Prostate gland (tissue), 2 donors: ENCODE data around the gene CTIF. TPM values are rescaled to one million over a fixed set of nuclear protein-coding genes. Genes with fewer than 3 reads are reported as not detected.

Experiments used
- DNase-seq: peaks from one replicate; pipeline ENCODE4 v3.0.0-alpha.2; 2019; ENCODE audit warnings: low spot score
- H3K27ac ChIP-seq, 2 donors: fragments of 200-600 bp; sonication (generic); 2 replicates each; pipeline ENCODE4 v1.5.1; 2017 to 2019
- H3K27me3 ChIP-seq: fragments of 200-600 bp; sonication (generic); replicated peaks from 2 replicates; pipeline ENCODE4 v1.5.1; 2019; ENCODE audit not compliant: insufficient read depth
- H3K36me3 ChIP-seq, 2 donors: fragments of 200-600 bp; sonication (generic); 1 replicate in 1 of 2; 2 replicates in 1 of 2; pipeline versions ENCODE4 v1.5.1 to v1.8.1; 2017 to 2019
- H3K4me1 ChIP-seq: fragments of 200-600 bp; sonication (generic); replicated peaks from 2 replicates; pipeline ENCODE4 v1.5.1; 2019
- H3K4me3 ChIP-seq, 2 donors: fragments of 200-600 bp; sonication (generic); 2 replicates each; pipeline ENCODE4 v1.5.1; 2017 to 2019
- H3K9me3 ChIP-seq: fragments of 200-600 bp; sonication (generic); 2 replicates; pipeline ENCODE4 v1.5.1; 2017
- POLR2A ChIP-seq: fragments of 450-650 bp; IDR thresholded peaks from one replicate; pipeline ENCODE4 v1.6.1; 2016; ENCODE audit warnings: antibody characterized with exemption, mild to moderate bottlenecking
- POLR2AphosphoS5 ChIP-seq: sonication (generic); formaldehyde crosslinking; IDR thresholded peaks from one replicate; pipeline ENCODE4 v1.6.1; 2017; ENCODE audit warnings: antibody characterized with exemption
- WGBS: methylation state at CpG from one replicate; pipeline ENCODE4 v1.1.5; 2018; 5-methylcytosine and 5-hydroxymethylcytosine counted together
- intact Hi-C: fragments of 100-400 bp; cut with DNase I; formaldehyde crosslinking; loops from one replicate; pipeline ENCODE4 v1.14.2; 2022
- total RNA-seq, 2 donors: library from RNA; depleted of rRNA; stranded (reverse); fragments of >200 nt; gene quantifications; one replicate each; pipeline ENCODE4 v1.1.0, GENCODE V29; 2016
- TF ChIP-seq, protein P1 (sequence below), 4 experiments: fragments of 200-600 bp in 2 of 4; fragments of 450-650 bp in 2 of 4; sonication (generic) in 2 of 4; IDR thresholded peaks; 1 replicate in 3 of 4; 2 replicates in 1 of 4; pipeline ENCODE4 v1.5.1; 2016 to 2019; ENCODE audit warnings: antibody characterized with exemption in 4 of 4, mild to moderate bottlenecking in 2 of 4, moderate library complexity in 2 of 4

Gene CTIF
- total RNA-seq, 2 donors from 2014 or later: 8.1 to 57.9 TPM

DNA sequence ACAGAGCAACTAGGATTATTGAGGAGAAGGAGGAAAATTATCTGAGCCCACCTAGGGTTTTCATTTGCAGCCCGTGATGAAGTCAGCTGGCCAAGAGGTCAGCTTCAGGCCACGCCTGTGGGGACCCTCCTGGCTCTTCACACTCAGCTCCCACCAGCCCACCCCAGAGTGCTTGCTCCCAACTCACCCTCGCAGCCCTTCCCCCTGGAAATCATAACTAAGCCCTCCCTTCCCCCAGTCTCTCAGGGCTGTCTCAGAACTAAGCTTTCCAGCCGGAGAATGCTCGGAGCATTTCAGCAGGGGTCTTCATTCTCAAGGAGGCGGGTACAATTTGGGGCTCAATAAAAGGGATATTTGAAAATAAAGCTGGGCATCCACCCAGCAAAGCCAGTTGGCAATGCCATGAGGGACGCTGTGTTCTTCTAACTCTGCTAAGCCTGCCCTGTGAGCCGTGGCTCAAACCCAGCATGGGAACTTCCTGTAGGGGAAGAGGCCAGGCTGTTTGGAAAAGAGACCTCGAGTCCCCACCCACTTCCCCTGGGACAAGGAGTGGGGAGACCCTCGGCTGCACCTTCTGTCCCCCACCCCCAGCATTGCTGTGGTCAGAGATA is 194.9 kb downstream of the CTIF start:
- H3K9me3 ChIP-seq: no peaks in the 10 kb centered on the region
- H3K27ac ChIP-seq: no peak overlapping the region
- TF ChIP-seq POLR2AphosphoS5 (peak; percentile 56), POLR2A (no peak)
- no peaks in the 10 kb centered on the region for H3K27me3 ChIP-seq
- intact Hi-C loops: no loop called here
- peak; percentile 25 for DNase-seq
- WGBS: 31% methylated on average over 10 of the region's 10 CpGs
- H3K4me1 ChIP-seq: no peaks in the 10 kb centered on the region
- no peak overlapping the region for H3K4me3 ChIP-seq
- H3K36me3 ChIP-seq: no peaks in the 10 kb centered on the region

DNA sequence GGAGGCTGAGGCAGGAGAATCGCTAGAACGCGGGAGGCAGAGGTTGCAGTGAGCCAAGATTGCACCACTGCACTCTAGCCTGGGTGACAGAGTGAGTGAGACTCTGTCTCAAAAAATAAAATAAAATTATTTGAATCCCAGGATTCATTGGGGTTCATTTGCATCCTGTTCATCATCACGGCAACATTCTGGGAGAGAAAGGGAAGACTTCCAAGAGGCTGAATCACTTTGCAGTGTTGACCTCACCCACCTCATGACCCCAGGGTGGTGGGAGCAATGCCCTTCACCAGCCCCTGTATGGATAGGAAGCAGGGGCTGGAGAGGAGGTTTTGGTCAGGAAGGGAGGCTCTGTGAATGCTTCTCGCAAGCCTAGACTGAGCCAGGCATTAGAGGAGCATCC is 195.6 kb downstream of the CTIF start:
- Histone ChIP-seq H3K27me3 (no peaks in the 10 kb centered on the region), H3K9me3 (no peaks in the 10 kb centered on the region), H3K4me3 (no peak overlapping the region), H3K4me1 (no peaks in the 10 kb centered on the region), H3K36me3 (no peaks in the 10 kb centered on the region), H3K27ac (no peak overlapping the region)
- 96% methylated on average over 5 of the region's 5 CpGs for WGBS
- intact Hi-C loops: no loop called here
- DNase-seq: no peak
- no peak for TF ChIP-seq POLR2A
- no peak for TF ChIP-seq POLR2AphosphoS5
- TF ChIP-seq, protein P1, sequence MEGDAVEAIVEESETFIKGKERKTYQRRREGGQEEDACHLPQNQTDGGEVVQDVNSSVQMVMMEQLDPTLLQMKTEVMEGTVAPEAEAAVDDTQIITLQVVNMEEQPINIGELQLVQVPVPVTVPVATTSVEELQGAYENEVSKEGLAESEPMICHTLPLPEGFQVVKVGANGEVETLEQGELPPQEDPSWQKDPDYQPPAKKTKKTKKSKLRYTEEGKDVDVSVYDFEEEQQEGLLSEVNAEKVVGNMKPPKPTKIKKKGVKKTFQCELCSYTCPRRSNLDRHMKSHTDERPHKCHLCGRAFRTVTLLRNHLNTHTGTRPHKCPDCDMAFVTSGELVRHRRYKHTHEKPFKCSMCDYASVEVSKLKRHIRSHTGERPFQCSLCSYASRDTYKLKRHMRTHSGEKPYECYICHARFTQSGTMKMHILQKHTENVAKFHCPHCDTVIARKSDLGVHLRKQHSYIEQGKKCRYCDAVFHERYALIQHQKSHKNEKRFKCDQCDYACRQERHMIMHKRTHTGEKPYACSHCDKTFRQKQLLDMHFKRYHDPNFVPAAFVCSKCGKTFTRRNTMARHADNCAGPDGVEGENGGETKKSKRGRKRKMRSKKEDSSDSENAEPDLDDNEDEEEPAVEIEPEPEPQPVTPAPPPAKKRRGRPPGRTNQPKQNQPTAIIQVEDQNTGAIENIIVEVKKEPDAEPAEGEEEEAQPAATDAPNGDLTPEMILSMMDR (IDR thresholded peaks at IDR 0.05): no peak

DNA sequence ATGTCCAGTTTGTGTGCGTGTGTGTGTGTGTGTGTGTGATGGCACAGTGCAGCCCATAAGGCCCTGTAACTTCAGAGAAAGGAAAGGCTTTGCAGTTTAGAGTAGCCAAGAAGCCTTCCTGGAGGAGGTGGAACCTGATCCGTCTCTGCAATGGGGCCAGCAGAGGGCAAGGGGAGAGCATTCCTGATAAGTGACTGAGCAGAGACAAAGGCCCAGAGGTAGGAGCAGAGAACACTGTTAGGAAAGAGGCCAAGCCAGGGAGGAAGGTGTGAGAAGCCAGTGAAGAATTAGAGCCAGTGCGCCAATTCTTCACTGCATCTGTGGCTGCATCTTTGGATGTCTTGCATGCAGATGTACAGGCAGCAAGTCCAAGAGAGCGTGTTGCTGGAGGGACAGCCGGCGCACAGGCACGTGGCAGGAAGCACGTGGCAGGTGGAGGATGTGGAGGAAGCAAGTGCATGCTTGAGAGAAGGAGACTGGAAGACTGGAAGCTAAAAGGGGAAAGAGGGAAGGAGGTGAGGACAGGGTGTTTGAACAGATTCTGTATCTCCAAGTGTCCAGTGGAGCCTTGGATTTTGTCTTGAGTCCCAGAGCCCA is 196.3 kb downstream of the CTIF start:
- no peak overlapping the region for H3K27ac ChIP-seq
- no peaks in the 10 kb centered on the region for H3K36me3 ChIP-seq
- no peak for DNase-seq
- TF ChIP-seq POLR2AphosphoS5 (no peak), POLR2A (no peak)
- TF ChIP-seq, protein P1 (IDR thresholded peaks at IDR 0.05): no peak
- intact Hi-C loops: no loop called here
- H3K4me1 ChIP-seq: no peaks in the 10 kb centered on the region
- no peaks in the 10 kb centered on the region for H3K9me3 ChIP-seq
- no peak overlapping the region for H3K4me3 ChIP-seq
- 84% methylated on average over 8 of the region's 8 CpGs for WGBS
- no peaks in the 10 kb centered on the region for H3K27me3 ChIP-seq

DNA sequence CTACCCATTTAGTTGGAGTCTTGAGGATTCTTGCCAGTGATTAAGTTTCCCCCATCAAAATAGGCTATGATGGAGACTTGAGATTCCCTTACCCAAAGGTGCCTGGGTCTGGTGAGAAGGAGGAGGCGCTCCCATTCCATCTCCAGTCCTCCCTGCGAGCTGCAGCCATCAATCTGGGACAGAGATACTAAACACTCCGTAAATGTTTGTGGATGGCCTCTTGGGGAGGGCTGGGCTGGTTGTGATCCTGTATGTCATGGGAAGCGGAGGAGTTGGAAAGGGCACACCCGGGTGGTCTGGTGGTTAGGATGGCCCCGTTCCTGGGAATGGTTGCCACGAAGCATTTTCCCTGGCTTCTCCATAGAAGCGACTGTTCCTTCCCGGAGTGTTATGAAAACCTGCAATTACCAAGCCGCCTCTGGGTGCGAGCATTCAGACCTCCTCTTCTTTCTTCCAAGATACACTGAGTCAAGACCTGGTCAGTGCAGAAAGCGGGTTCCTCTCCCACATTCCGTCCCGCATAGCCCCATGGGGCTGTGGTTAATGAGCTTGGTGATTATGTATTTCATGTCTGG is 196.9 kb downstream of the CTIF start:
- H3K36me3 ChIP-seq: no peaks in the 10 kb centered on the region
- no peak for DNase-seq
- H3K9me3 ChIP-seq: no peaks in the 10 kb centered on the region
- no peaks in the 10 kb centered on the region for H3K4me1 ChIP-seq
- 89% methylated on average over 14 of the region's 14 CpGs for WGBS
- intact Hi-C loops: no loop called here
- no peaks in the 10 kb centered on the region for H3K27me3 ChIP-seq
- H3K27ac ChIP-seq: no peak overlapping the region
- TF ChIP-seq POLR2AphosphoS5: no peak
- no peak for TF ChIP-seq POLR2A
- TF ChIP-seq, protein P1 (IDR thresholded peaks at IDR 0.05): no peak
- H3K4me3 ChIP-seq: no peak overlapping the region

DNA sequence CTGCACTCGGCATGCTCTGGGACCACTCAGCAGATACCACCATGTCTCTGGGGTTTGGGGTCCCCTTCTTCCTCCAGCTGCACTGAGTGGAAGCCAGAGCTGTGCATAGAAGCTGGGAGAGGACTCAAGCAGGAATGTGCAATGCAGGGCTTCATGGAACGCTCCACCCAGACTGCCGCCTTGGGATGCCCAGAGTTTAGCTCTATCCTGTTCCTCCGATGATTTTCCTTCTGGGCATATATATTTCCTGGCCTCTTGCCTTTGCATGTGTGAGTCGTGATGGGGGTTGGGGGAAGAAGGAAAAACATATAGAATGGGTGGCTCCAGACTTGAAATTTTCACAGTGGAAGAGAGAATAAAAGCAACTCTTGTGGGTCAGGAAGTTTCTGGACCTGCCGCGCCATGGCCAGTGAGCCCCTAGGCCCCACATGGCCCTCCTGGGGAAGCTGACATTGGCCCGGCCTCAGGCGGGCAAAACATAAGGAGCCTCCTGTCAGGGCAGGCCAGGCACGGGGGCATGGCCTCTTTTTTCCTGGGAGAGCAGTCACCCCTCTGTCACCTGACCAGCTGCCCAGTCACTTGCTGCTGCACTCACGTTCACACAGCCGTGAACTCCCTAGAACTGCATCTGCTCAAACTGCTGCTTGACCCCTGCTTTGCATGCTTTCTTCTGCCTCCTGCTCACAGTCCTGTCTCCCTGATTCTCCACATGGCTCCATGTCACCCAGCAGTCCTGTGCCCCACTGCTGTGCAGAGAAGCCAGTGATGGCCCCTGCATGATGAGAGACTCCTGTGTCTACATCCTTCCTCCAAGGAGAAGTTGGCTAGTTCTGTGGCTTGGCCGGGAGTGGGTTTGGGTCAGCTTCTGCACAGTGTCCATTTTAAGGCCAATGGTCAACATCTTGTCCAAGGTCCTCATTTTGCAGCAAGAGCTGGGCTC is 197.8 kb downstream of the CTIF start:
- H3K4me1 ChIP-seq: no peaks in the 10 kb centered on the region
- no peak for DNase-seq
- WGBS: 89% methylated on average over 13 of the region's 13 CpGs

More for the DNA sequence above, 197.8 kb downstream of the CTIF start:
- no peak overlapping the region for H3K27ac ChIP-seq
- intact Hi-C loops: no loop called here
- no peak for TF ChIP-seq POLR2AphosphoS5
- TF ChIP-seq, protein P1 (IDR thresholded peaks at IDR 0.05): no peak
- TF ChIP-seq POLR2A: no peak
- no peaks in the 10 kb centered on the region for H3K9me3 ChIP-seq
- H3K36me3 ChIP-seq: no peaks in the 10 kb centered on the region
- no peak overlapping the region for H3K4me3 ChIP-seq
- H3K27me3 ChIP-seq: no peaks in the 10 kb centered on the region
